HCT116 (cell line): ENCODE results near the gene PLOD2. TPM values are rescaled to one million over a fixed set of nuclear protein-coding genes. Genes with fewer than 3 reads are reported as not detected.
A peak's percentile ranks its signal among the peaks of the same experiment; 100 is the strongest.

Experiments used
- ATAC-seq: fragments of 200-7000 bp; cut with Tn5 transposase; 2 replicates; pipeline ENCODE4 v1.9.1; 2020; ENCODE audit warnings: mild to moderate bottlenecking, moderate library complexity
- BruUV-seq: library from RNA; stranded (reverse); fragments of 400-500 nt; replicated peaks from 2 replicates; lab custom pipeline; 2021; lab: Mats Ljungman, UMichigan
- CTCF ChIA-PET: fragments of 300-600 bp; sonication (Branson Sonifier 250); formaldehyde crosslinking; loops from one replicate; lab custom pipeline; 2021; ENCODE audit warnings: antibody characterized with exemption; lab: Charles Lee
- POLR2A ChIA-PET: fragments of 300-600, 350-600 bp; sonication (Branson Sonifier 250); formaldehyde crosslinking; loops from one replicate; lab custom pipeline; 2021; ENCODE audit warnings: antibody characterized with exemption; lab: Charles Lee
- RAD21 ChIA-PET, 2 experiments: fragments of 300-600 bp; sonication (Branson Sonifier 250); formaldehyde crosslinking; loops; one replicate each; lab custom pipeline; 2023; ENCODE audit warnings: low total read pairs in 2 of 2; ENCODE audit not compliant: uncharacterized antibody in 2 of 2, unreplicated experiment in 2 of 2, low non-redundant PET in 1 of 2; lab: Charles Lee
- DNase-seq: peaks from one replicate; pipeline ENCODE4 v3.0.0-alpha.2; 2010; ENCODE audit warnings: low read depth, low spot score
- H2AFZ ChIP-seq: fragments of 200-600 bp; shearing (Covaris generic), sonication (generic); 2 replicates; pipeline ENCODE4 v1.6.1; 2017; ENCODE audit warnings: low read depth, mixed run types, mixed read lengths, antibody characterized with exemption, low read length; ENCODE audit not compliant: poor library complexity, severe bottlenecking
- H3K27ac ChIP-seq: 2 replicates; pipeline ENCODE4 v1.5.1; 2012; ENCODE audit warnings: low read depth, low read length
- H3K27me3 ChIP-seq: fragments of 200-600 bp; sonication (generic); 2 replicates; pipeline ENCODE4 v1.6.1; 2016; ENCODE audit warnings: mixed run types, low read length, mixed read lengths; ENCODE audit not compliant: insufficient read depth
- H3K36me3 ChIP-seq, 2 experiments: fragments of 200-500 bp in 1 of 2; fragments of 200-600 bp in 1 of 2; sonication (Bioruptor generic) in 1 of 2; sonication (generic) in 1 of 2; 2 replicates each; pipeline versions ENCODE4 v1.5.1 to v1.6.1; 2014 to 2016; ENCODE audit warnings: low read length in 2 of 2, inconsistent platforms in 1 of 2, mixed read lengths in 1 of 2, mixed run types in 1 of 2; ENCODE audit not compliant: insufficient read depth in 2 of 2, control insufficient read depth in 1 of 2
- H3K4me1 ChIP-seq, 2 experiments: fragments of 200-600 bp in 1 of 2; sonication (generic) in 1 of 2; 2 replicates each; pipeline versions ENCODE4 v1.5.1 to v1.6.1; 2012 to 2017; ENCODE audit warnings: low read length in 2 of 2, inconsistent platforms in 1 of 2, mild to moderate bottlenecking in 1 of 2, mixed read lengths in 1 of 2, mixed run types in 1 of 2, moderate library complexity in 1 of 2; ENCODE audit not compliant: insufficient read depth in 2 of 2, control insufficient read depth in 1 of 2
- H3K4me2 ChIP-seq: fragments of 200-600 bp; sonication (generic); 2 replicates; pipeline ENCODE4 v1.6.1; 2017; ENCODE audit warnings: mixed run types, low read length, mixed read lengths
- H3K4me3 ChIP-seq, 2 experiments: fragments of 200-600 bp in 1 of 2; sonication (generic) in 1 of 2; replicated peaks in 1 of 2; 2 replicates each; pipeline ENCODE4 v1.5.1; 2011 to 2016; ENCODE audit warnings: low read length in 2 of 2, control low read depth in 1 of 2, low read depth in 1 of 2, mild to moderate bottlenecking in 1 of 2, mixed read lengths in 1 of 2, mixed run types in 1 of 2
- H3K79me2 ChIP-seq: fragments of 200-600 bp; sonication (generic); 2 replicates; pipeline ENCODE4 v1.6.1; 2017; ENCODE audit warnings: mild to moderate bottlenecking, mixed run types, low read length, moderate library complexity, mixed read lengths; ENCODE audit not compliant: insufficient read depth
- H3K9ac ChIP-seq: fragments of 200-600 bp; sonication (generic); 2 replicates; pipeline ENCODE4 v1.6.1; 2016; ENCODE audit warnings: low read length, mixed read lengths
- H3K9me2 ChIP-seq: fragments of 200-600 bp; sonication (generic), shearing (Covaris generic); 2 replicates; pipeline ENCODE4 v1.6.1; 2017; ENCODE audit warnings: mixed run types, mild to moderate bottlenecking, moderate library complexity; ENCODE audit not compliant: insufficient read depth
- H3K9me3 ChIP-seq, 2 experiments: fragments of 200-500 bp in 1 of 2; fragments of 200-600 bp in 1 of 2; sonication (Bioruptor generic) in 1 of 2; sonication (generic) in 1 of 2; 2 replicates each; pipeline ENCODE4 v1.6.1; 2014 to 2017; ENCODE audit warnings: low read length in 2 of 2, mixed read lengths in 2 of 2, inconsistent platforms in 1 of 2, low read depth in 1 of 2, mild to moderate bottlenecking in 1 of 2, mixed run types in 1 of 2, moderate library complexity in 1 of 2; ENCODE audit not compliant: control insufficient read depth in 1 of 2, insufficient read depth in 1 of 2
- H4K20me1 ChIP-seq: fragments of 200-600 bp; sonication (generic), shearing (Covaris generic); 2 replicates; pipeline ENCODE4 v1.6.1; 2017; ENCODE audit warnings: mixed run types, mild to moderate bottlenecking, moderate library complexity; ENCODE audit not compliant: insufficient read depth
- ELF1 ChIP-seq: IDR thresholded peaks from 2 replicates; pipeline ENCODE4 v1.6.1; 2012; ENCODE audit warnings: low read depth, borderline replicate concordance
- FOSL1 ChIP-seq: IDR thresholded peaks from 2 replicates; pipeline ENCODE4 v1.6.1; 2012; ENCODE audit warnings: low read depth
- POLR2AphosphoS5 ChIP-seq: IDR thresholded peaks from 2 replicates; pipeline ENCODE4 v1.6.1; 2011; ENCODE audit warnings: mild to moderate bottlenecking, low read depth, low read length, moderate library complexity
- RAD21 ChIP-seq: IDR thresholded peaks from 2 replicates; pipeline ENCODE4 v1.6.1; 2012; ENCODE audit warnings: low read depth, mild to moderate bottlenecking
- SIN3A ChIP-seq: IDR thresholded peaks from 2 replicates; pipeline ENCODE4 v1.6.1; 2012; ENCODE audit warnings: low read depth
- SP1 ChIP-seq: IDR thresholded peaks from 2 replicates; pipeline ENCODE4 v1.6.1; 2012; ENCODE audit warnings: low read depth
- SRF ChIP-seq: IDR thresholded peaks from 2 replicates; pipeline ENCODE4 v1.6.1; 2012; ENCODE audit warnings: low read depth
- TCF7L2 ChIP-seq: IDR thresholded peaks from 2 replicates; pipeline ENCODE4 v1.7.0; 2011; ENCODE audit warnings: borderline replicate concordance, inconsistent platforms; ENCODE audit not compliant: insufficient read depth, insufficient read length; ENCODE audit errors: extremely low read depth
- YY1 ChIP-seq: IDR thresholded peaks from 2 replicates; pipeline ENCODE4 v1.6.1; 2011; ENCODE audit warnings: low read length, low read depth, moderate library complexity, mild to moderate bottlenecking; ENCODE audit not compliant: insufficient replicate concordance; ENCODE audit errors: extremely low read depth
- ZFX ChIP-seq: fragments of 450-650 bp; IDR thresholded peaks from 2 replicates; pipeline ENCODE4 v1.6.1; 2017
- intact Hi-C: fragments of 100-400 bp; cut with micrococcal nuclease; formaldehyde crosslinking; loops from 2 replicates; pipeline ENCODE4 v1.10.0; 2022
- total RNA-seq: library from RNA; stranded (reverse); gene quantifications from one replicate; pipeline ENCODE4 v1.2.1, GENCODE V29; 2021; ENCODE audit not compliant: unreplicated experiment
- TF ChIP-seq, protein P1 (sequence below), 3 experiments: fragments of 200-600 bp in 1 of 3; sonication (generic) in 1 of 3; IDR thresholded peaks in 2 of 3; conservative IDR thresholded peaks in 1 of 3; 2 replicates each; pipeline ENCODE4 v1.5.1; 2012 to 2017; ENCODE audit warnings: low read depth in 2 of 3, low read length in 2 of 3, antibody characterized with exemption in 1 of 3, borderline replicate concordance in 1 of 3, control low read depth in 1 of 3, mild to moderate bottlenecking in 1 of 3, mixed read lengths in 1 of 3, mixed run types in 1 of 3, moderate library complexity in 1 of 3; ENCODE audit not compliant: insufficient read depth in 1 of 3

PLOD2 gene
- total RNA-seq, 1 experiment from 2014 or later: 25.8 TPM

DNA sequence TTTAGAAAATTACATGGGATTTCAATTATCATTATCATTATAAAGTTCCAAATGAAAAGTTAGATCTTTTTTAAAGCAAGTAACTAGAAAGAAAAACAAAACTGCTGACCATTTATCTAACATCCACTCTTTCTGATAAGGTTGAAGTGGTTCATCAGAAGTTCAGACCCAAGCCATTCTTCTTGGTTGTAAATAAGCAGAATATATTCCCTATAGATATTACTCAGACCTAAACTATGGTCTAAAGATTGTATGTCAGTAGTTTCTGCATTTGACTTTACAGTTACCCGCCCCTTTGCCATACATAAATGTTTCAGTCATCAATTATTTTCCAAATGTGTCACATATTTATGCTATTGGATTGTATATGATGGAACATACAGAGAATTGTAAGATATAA is 136.7 kb downstream of the PLOD2 start:
- no peaks in the 10 kb centered on the region for H3K27me3 ChIP-seq
- no peak overlapping the region for H2AFZ ChIP-seq
- no peaks in the 10 kb centered on the region for H4K20me1 ChIP-seq
- H3K9me2 ChIP-seq: no peaks in the 10 kb centered on the region
- no peak overlapping the region for H3K9ac ChIP-seq
- no peak overlapping the region for H3K27ac ChIP-seq
- intact Hi-C loops: no loop called here
- H3K4me2 ChIP-seq: no peak overlapping the region
- H3K4me3 ChIP-seq: no peak overlapping the region
- POLR2A ChIA-PET: no interaction called here
- BruUV-seq: no TSS peak
- H3K36me3 ChIP-seq: no peaks in the 10 kb centered on the region
- no peak for DNase-seq
- H3K9me3 ChIP-seq: no peaks in the 10 kb centered on the region
- H3K79me2 ChIP-seq: no peaks in the 10 kb centered on the region
- no peaks in the 10 kb centered on the region for H3K4me1 ChIP-seq
- no peak for TF ChIP-seq ELF1
- no peak for TF ChIP-seq SIN3A
- no peak for TF ChIP-seq POLR2AphosphoS5
- no peak for TF ChIP-seq RAD21
- TF ChIP-seq YY1: no peak
- no peak for TF ChIP-seq TCF7L2
- TF ChIP-seq ZFX: no peak
- TF ChIP-seq, all 23 proteins: peak for 0
- RAD21 ChIA-PET: no interaction called here
- ATAC-seq: no peak
- CTCF ChIA-PET: no interaction called here

DNA sequence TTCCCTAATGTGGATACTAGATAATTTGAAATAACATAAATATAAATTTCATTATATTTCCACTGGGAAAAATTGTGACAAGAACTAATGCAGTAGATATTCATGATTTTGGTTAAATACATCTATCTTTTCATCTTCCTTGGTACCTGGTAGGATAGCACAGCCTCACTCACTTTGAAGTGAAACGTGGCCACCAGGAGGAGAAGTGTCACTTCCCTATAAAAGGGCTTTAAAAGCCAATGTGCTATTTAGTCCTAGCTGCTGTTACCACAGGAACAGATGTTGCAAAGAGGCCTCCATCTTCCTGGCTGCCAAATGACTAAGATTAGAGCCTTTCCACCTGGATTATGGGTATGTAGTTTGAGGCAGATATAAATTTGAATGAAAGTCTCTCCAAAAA is 140.0 kb downstream of the PLOD2 start:
- Histone ChIP-seq H3K4me1 (no peaks in the 10 kb centered on the region), H4K20me1 (no peaks in the 10 kb centered on the region), H3K27me3 (no peaks in the 10 kb centered on the region), H3K27ac (no peak overlapping the region), H3K4me2 (no peak overlapping the region), H3K4me3 (no peak overlapping the region), H3K36me3 (no peaks in the 10 kb centered on the region), H3K9me2 (no peaks in the 10 kb centered on the region), H3K9ac (no peak overlapping the region), H3K9me3 (no peaks in the 10 kb centered on the region), H3K79me2 (no peaks in the 10 kb centered on the region), H2AFZ (no peak overlapping the region)
- ATAC-seq (no peak), DNase-seq (no peak)
- ChIA-PET POLR2A (no interaction called here), RAD21 (no interaction called here), CTCF (no interaction called here)
- intact Hi-C loops: no loop called here
- no peak for TF ChIP-seq SIN3A
- no peak for TF ChIP-seq SP1
- TF ChIP-seq, protein P1, sequence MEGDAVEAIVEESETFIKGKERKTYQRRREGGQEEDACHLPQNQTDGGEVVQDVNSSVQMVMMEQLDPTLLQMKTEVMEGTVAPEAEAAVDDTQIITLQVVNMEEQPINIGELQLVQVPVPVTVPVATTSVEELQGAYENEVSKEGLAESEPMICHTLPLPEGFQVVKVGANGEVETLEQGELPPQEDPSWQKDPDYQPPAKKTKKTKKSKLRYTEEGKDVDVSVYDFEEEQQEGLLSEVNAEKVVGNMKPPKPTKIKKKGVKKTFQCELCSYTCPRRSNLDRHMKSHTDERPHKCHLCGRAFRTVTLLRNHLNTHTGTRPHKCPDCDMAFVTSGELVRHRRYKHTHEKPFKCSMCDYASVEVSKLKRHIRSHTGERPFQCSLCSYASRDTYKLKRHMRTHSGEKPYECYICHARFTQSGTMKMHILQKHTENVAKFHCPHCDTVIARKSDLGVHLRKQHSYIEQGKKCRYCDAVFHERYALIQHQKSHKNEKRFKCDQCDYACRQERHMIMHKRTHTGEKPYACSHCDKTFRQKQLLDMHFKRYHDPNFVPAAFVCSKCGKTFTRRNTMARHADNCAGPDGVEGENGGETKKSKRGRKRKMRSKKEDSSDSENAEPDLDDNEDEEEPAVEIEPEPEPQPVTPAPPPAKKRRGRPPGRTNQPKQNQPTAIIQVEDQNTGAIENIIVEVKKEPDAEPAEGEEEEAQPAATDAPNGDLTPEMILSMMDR (IDR thresholded peaks at IDR 0.05 in 2 of 3, conservative IDR thresholded peaks at IDR 0.05 in 1 of 3; ENCODE audit: borderline replicate concordance in 1 of 3, insufficient read depth in 1 of 3, low read depth in 2 of 3, low read length in 2 of 3): peak in 1 of 3 experiments; percentile 20; a peak in 1 of 6 replicates
- TF ChIP-seq ZFX: no peak
- no peak for TF ChIP-seq FOSL1
- TF ChIP-seq ELF1: no peak
- peak; percentile 10; the same call in 1 of the 2 replicates for TF ChIP-seq RAD21
- TF ChIP-seq SRF: no peak
- TF ChIP-seq POLR2AphosphoS5: no peak
- no TSS peak for BruUV-seq
